Mesenchymal stem cell (in vitro differentiated cells and primary cell): ENCODE results near the gene UNC93A.
A peak's percentile ranks its signal among the peaks of the same experiment; 100 is the strongest.

Experiments
- DNase-seq: peaks from one replicate; pipeline ENCODE4 v3.0.0-alpha.2; 2013
- H2AFZ ChIP-seq: one replicate; pipeline ENCODE4 v1.6.1; 2013; ENCODE audit warnings: low read depth, mild to moderate bottlenecking, control low read depth, inconsistent platforms, low read length, moderate library complexity
- H2AK5ac ChIP-seq: 2 replicates; pipeline ENCODE4 v1.6.1; 2013; ENCODE audit warnings: low read length, moderate library complexity, mild to moderate bottlenecking, inconsistent platforms; ENCODE audit not compliant: severe bottlenecking
- H2BK120ac ChIP-seq: one replicate; pipeline ENCODE4 v1.6.1; 2013; ENCODE audit warnings: low read depth, mild to moderate bottlenecking, inconsistent platforms, low read length, moderate library complexity
- H2BK12ac ChIP-seq, 2 experiments: one replicate each; pipeline ENCODE4 v1.6.1; 2013; ENCODE audit warnings: inconsistent platforms in 2 of 2, low read length in 2 of 2, mild to moderate bottlenecking in 2 of 2, moderate library complexity in 2 of 2, control low read depth in 1 of 2
- H2BK15ac ChIP-seq: one replicate; pipeline ENCODE4 v1.6.1; 2013; ENCODE audit warnings: mild to moderate bottlenecking, low read depth, inconsistent platforms; ENCODE audit not compliant: poor library complexity, severe bottlenecking
- H2BK5ac ChIP-seq: 2 replicates; pipeline ENCODE4 v1.6.1; 2013; ENCODE audit warnings: low read depth, mild to moderate bottlenecking, low read length, control low read depth, inconsistent platforms; ENCODE audit not compliant: poor library complexity, severe bottlenecking
- H3K14ac ChIP-seq, 2 experiments: one replicate each; pipeline ENCODE4 v1.6.1; 2013; ENCODE audit warnings: inconsistent platforms in 2 of 2, low read length in 2 of 2, control low read depth in 1 of 2, mild to moderate bottlenecking in 1 of 2, moderate library complexity in 1 of 2
- H3K18ac ChIP-seq, 2 experiments: one replicate each; pipeline ENCODE4 v1.6.1; 2013; ENCODE audit warnings: inconsistent platforms in 2 of 2, low read length in 2 of 2, control low read depth in 1 of 2, low read depth in 1 of 2, mild to moderate bottlenecking in 1 of 2
- H3K23ac ChIP-seq, 2 experiments: one replicate each; pipeline ENCODE4 v1.6.1; 2013; ENCODE audit warnings: inconsistent platforms in 2 of 2, low read length in 2 of 2, mild to moderate bottlenecking in 2 of 2, moderate library complexity in 2 of 2, control low read depth in 1 of 2
- H3K27ac ChIP-seq: 2 replicates; pipeline ENCODE4 v1.5.1; 2013; ENCODE audit warnings: mild to moderate bottlenecking, moderate library complexity, low read length, control low read depth, inconsistent platforms; ENCODE audit not compliant: poor library complexity, severe bottlenecking
- H3K27me3 ChIP-seq, 2 experiments: 2 replicates each; pipeline versions ENCODE4 v1.6.1 to v1.7.0; 2013; ENCODE audit warnings: low read length in 2 of 2, mild to moderate bottlenecking in 2 of 2, moderate library complexity in 2 of 2, control low read depth in 1 of 2, inconsistent platforms in 1 of 2; ENCODE audit not compliant: control insufficient read depth in 1 of 2, insufficient read depth in 1 of 2
- H3K36me3 ChIP-seq, 2 experiments: 2 replicates each; pipeline versions ENCODE4 v1.6.1 to v1.7.0; 2013; ENCODE audit warnings: low read length in 2 of 2, control low read depth in 1 of 2, inconsistent platforms in 1 of 2, low read depth in 1 of 2, mild to moderate bottlenecking in 1 of 2; ENCODE audit not compliant: insufficient read depth in 2 of 2, control insufficient read depth in 1 of 2
- H3K4ac ChIP-seq, 2 experiments: one replicate each; pipeline ENCODE4 v1.6.1; 2013; ENCODE audit warnings: inconsistent platforms in 2 of 2, low read length in 2 of 2, mild to moderate bottlenecking in 2 of 2, moderate library complexity in 2 of 2, control low read depth in 1 of 2, low read depth in 1 of 2
- H3K4me1 ChIP-seq: 2 replicates; pipeline ENCODE4 v1.6.1; 2013; ENCODE audit warnings: low read depth, low read length, control low read depth; ENCODE audit not compliant: control insufficient read depth, insufficient read depth
- H3K4me2 ChIP-seq: 2 replicates; pipeline ENCODE4 v1.6.1; 2013; ENCODE audit warnings: low read length, mild to moderate bottlenecking, inconsistent platforms; ENCODE audit not compliant: poor library complexity, severe bottlenecking
- H3K4me3 ChIP-seq, 2 experiments: 2 replicates each; pipeline versions ENCODE4 v1.5.1 to v1.7.0; 2013; ENCODE audit warnings: low read length in 2 of 2, mild to moderate bottlenecking in 2 of 2, control low read depth in 1 of 2, low read depth in 1 of 2; ENCODE audit not compliant: insufficient read depth in 1 of 2
- H3K79me1 ChIP-seq: replicated peaks from 2 replicates; pipeline ENCODE4 v1.6.1; 2013; ENCODE audit warnings: mild to moderate bottlenecking, control low read depth, low read length, inconsistent platforms; ENCODE audit not compliant: poor library complexity, severe bottlenecking
- H3K9ac ChIP-seq: 2 replicates; pipeline ENCODE4 v1.7.0; 2013; ENCODE audit warnings: mild to moderate bottlenecking, low read length, moderate library complexity
- H3K9me3 ChIP-seq: 2 replicates; pipeline ENCODE4 v1.7.0; 2013; ENCODE audit warnings: mild to moderate bottlenecking, low read length; ENCODE audit not compliant: control insufficient read depth
- H4K8ac ChIP-seq: one replicate; pipeline ENCODE4 v1.6.1; 2013; ENCODE audit warnings: inconsistent platforms, mild to moderate bottlenecking, low read length, moderate library complexity
- H4K91ac ChIP-seq: one replicate; pipeline ENCODE4 v1.6.1; 2013; ENCODE audit warnings: mild to moderate bottlenecking, low read length, inconsistent platforms
- WGBS: methylation state at CpG from one replicate; pipeline ENCODE4 v1.1.7; 2013; ENCODE audit warnings: mixed read lengths; 5-methylcytosine and 5-hydroxymethylcytosine counted together

Gene UNC93A

GRCh38 chr6:167337675-167338449 is 46.7 kb downstream of the UNC93A start:
- H2BK5ac ChIP-seq: no peak overlapping the region
- no peaks in the 10 kb centered on the region for H3K79me1 ChIP-seq
- no peaks in the 10 kb centered on the region for H3K4me1 ChIP-seq
- peak overlapping the region in 1 of 2 experiments; percentile 18 for H3K14ac ChIP-seq
- H2BK12ac ChIP-seq: no peak overlapping the region
- H2BK15ac ChIP-seq: no peak overlapping the region
- H4K8ac ChIP-seq: no peak overlapping the region
- H3K9ac ChIP-seq: no peak overlapping the region
- H2BK120ac ChIP-seq: no peak overlapping the region
- H4K91ac ChIP-seq: no peak overlapping the region
- no peak overlapping the region for H3K4ac ChIP-seq
- H2AFZ ChIP-seq: no peak overlapping the region
- H3K4me3 ChIP-seq: no peak overlapping the region
- H3K27ac ChIP-seq: no peak overlapping the region
- no peaks in the 10 kb centered on the region for H3K9me3 ChIP-seq
- H3K4me2 ChIP-seq: no peak overlapping the region
- H3K23ac ChIP-seq: no peak overlapping the region
- no peak overlapping the region for H2AK5ac ChIP-seq
- peaks cover 0 to 8% of the 10 kb centered on the region in 2 experiments for H3K27me3 ChIP-seq
- WGBS: 81% methylated on average over 5 of the region's 5 CpGs
- DNase-seq: no peak
- no peaks in the 10 kb centered on the region for H3K36me3 ChIP-seq
- H3K18ac ChIP-seq: no peak overlapping the region

GRCh38 chr6:167338541-167339117 is 47.5 kb downstream of the UNC93A start:
- Histone ChIP-seq H3K27me3 (peaks cover 0 to 8% of the 10 kb centered on the region in 2 experiments), H2AFZ (no peak overlapping the region), H3K4me3 (no peak overlapping the region), H2BK15ac (no peak overlapping the region), H3K79me1 (no peaks in the 10 kb centered on the region), H3K36me3 (no peaks in the 10 kb centered on the region), H3K9ac (no peak overlapping the region), H3K27ac (no peak overlapping the region), H4K8ac (no peak overlapping the region), H2BK120ac (no peak overlapping the region), H3K4me2 (no peak overlapping the region), H3K18ac (no peak overlapping the region), H4K91ac (no peak overlapping the region), H3K9me3 (no peaks in the 10 kb centered on the region), H2BK5ac (no peak overlapping the region), H3K4ac (no peak overlapping the region), H3K4me1 (no peaks in the 10 kb centered on the region), H2AK5ac (no peak overlapping the region), H3K14ac (no peak overlapping the region), H2BK12ac (no peak overlapping the region), H3K23ac (no peak overlapping the region)
- DNase-seq: no peak
- WGBS: 85% methylated on average over 5 of the region's 5 CpGs

- Histone ChIP-seq H3K79me1 (no peaks in the 10 kb centered on the region), H4K91ac (no peak overlapping the region), H3K9ac (no peak overlapping the region), H2BK5ac (no peak overlapping the region), H2AFZ (no peak overlapping the region), H4K8ac (no peak overlapping the region), H3K27ac (no peak overlapping the region), H3K9me3 (no peaks in the 10 kb centered on the region), H2BK120ac (no peak overlapping the region), H3K4ac (no peak overlapping the region), H3K14ac (no peak overlapping the region), H3K4me3 (no peak overlapping the region), H3K36me3 (no peaks in the 10 kb centered on the region), H3K27me3 (peaks cover 0 to 12% of the 10 kb centered on the region in 2 experiments), H3K4me1 (no peaks in the 10 kb centered on the region), H2BK15ac (no peak overlapping the region), H3K4me2 (no peak overlapping the region), H3K18ac (no peak overlapping the region), H2AK5ac (no peak overlapping the region), H3K23ac (no peak overlapping the region), H2BK12ac (no peak overlapping the region)
- 81% methylated on average over 12 of the region's 12 CpGs for WGBS
- no peak for DNase-seq
These were observed 50.0 kb downstream of the UNC93A start for GRCh38 chr6:167341038-167341583.
